Measurements from ENCODE around the gene THAP11. TPM values are rescaled to one million over a fixed set of nuclear protein-coding genes. Genes with fewer than 3 reads are reported as not detected.

THAP11 gene
- total RNA-seq, result 10 to 100 TPM; 37.5 to 41.7 TPM

GRCh38 chr16:67841816-67842508, at the start of gene THAP11:
Gene THAP11, plus strand, starts transcription at chr16:67842320. Its CDS starts 235 bp downstream, at chr16:67842555.
- Mint-ChIP-seq H3K36me3 (ENCODE audit: low read depth) (peaks cover 12% of the 10 kb centered on the region), H3K4me1 (peaks cover 40% of the 10 kb centered on the region), H3K4me3 (peak within 1 kb of the TSS; percentile 91), H3K9me3 (no peaks in the 10 kb centered on the region), H3K27ac (peak within 1 kb of the TSS; percentile 98), H3K27me3 (no peaks in the 10 kb centered on the region)
- POLR2A ChIA-PET, result no interaction called here
- CTCF ChIA-PET, result interaction anchor here (0.8 to 3.5 kb wide), 7 partner anchors 8 to 320 kb away, joined by 3 to 16 read pairs (median 4); no protein-coding TSS in a partner anchor
- peak; percentile 97 for DNase-seq

- Mint-ChIP-seq H3K36me3 (ENCODE audit: low read depth) (peaks cover 32% of the 10 kb centered on the region), H3K27ac (no peak overlapping the region), H3K4me3 (no peak overlapping the region), H3K4me1 (peaks cover 24% of the 10 kb centered on the region), H3K9me3 (no peaks in the 10 kb centered on the region), H3K27me3 (no peaks in the 10 kb centered on the region)
- ChIA-PET POLR2A (no interaction called here), CTCF (interaction anchor here (0.5 to 0.8 kb wide), 3 partner anchors 10 to 320 kb away, joined by 3 read pairs; no protein-coding TSS in a partner anchor)
- no peak for DNase-seq
These were observed 45.9 kb upstream of the THAP11 start for GRCh38 chr16:67796099-67796718.

- Mint-ChIP-seq H3K4me3 (no peak overlapping the region), H3K36me3 (ENCODE audit: low read depth) (peaks cover 66% of the 10 kb centered on the region), H3K4me1 (peaks cover 59% of the 10 kb centered on the region), H3K9me3 (no peaks in the 10 kb centered on the region), H3K27ac (peak overlapping the region; percentile 87), H3K27me3 (no peaks in the 10 kb centered on the region)
- DNase-seq, result no peak
- CTCF ChIA-PET, result interaction anchor here (0.6 to 3.6 kb wide), 5 partner anchors 9 to 280 kb away, joined by 3 to 26 read pairs (median 6); no protein-coding TSS in a partner anchor
- POLR2A ChIA-PET, result no interaction called here
These were observed 41.7 kb upstream of the THAP11 start for GRCh38 chr16:67800338-67800926.

- DNase-seq, result no peak
- Mint-ChIP-seq H3K9me3 (no peaks in the 10 kb centered on the region), H3K4me3 (no peak overlapping the region), H3K27me3 (no peaks in the 10 kb centered on the region), H3K4me1 (peaks cover 60% of the 10 kb centered on the region), H3K36me3 (ENCODE audit: low read depth) (peaks cover 67% of the 10 kb centered on the region), H3K27ac (peak overlapping the region; percentile 87)
- CTCF ChIA-PET, result interaction anchor here (0.7 to 3.6 kb wide), 5 partner anchors 15 to 280 kb away, joined by 3 to 26 read pairs (median 6); no protein-coding TSS in a partner anchor
- POLR2A ChIA-PET, result interaction anchor here (0.6 kb wide), 1 partner anchor 43 kb away, joined by 3 read pairs; no protein-coding TSS in a partner anchor
These were observed 40.9 kb upstream of the THAP11 start for GRCh38 chr16:67801241-67801640.

- Mint-ChIP-seq H3K4me1 (peaks cover 58% of the 10 kb centered on the region), H3K27ac (peak overlapping the region; percentile 87), H3K4me3 (peak overlapping the region; percentile 48), H3K36me3 (ENCODE audit: low read depth) (peaks cover 62% of the 10 kb centered on the region), H3K27me3 (no peaks in the 10 kb centered on the region), H3K9me3 (no peaks in the 10 kb centered on the region)
- POLR2A ChIA-PET, result interaction anchor here (0.6 kb wide), 1 partner anchor 43 kb away, joined by 3 read pairs; no protein-coding TSS in a partner anchor
- CTCF ChIA-PET, result interaction anchor here (0.7 to 3.6 kb wide), 4 partner anchors 15 to 281 kb away, joined by 3 to 26 read pairs (median 8); no protein-coding TSS in a partner anchor
- peak; percentile 64 for DNase-seq
These were observed 40.2 kb upstream of the THAP11 start for GRCh38 chr16:67801883-67802282.

GRCh38 chr16:67803894-67804293, 38.2 kb upstream of the THAP11 start:
- peaks cover 60% of the 10 kb centered on the region for H3K4me1 Mint-ChIP-seq
- H3K9me3 Mint-ChIP-seq, result no peaks in the 10 kb centered on the region
- no peak overlapping the region for H3K4me3 Mint-ChIP-seq
- H3K27ac Mint-ChIP-seq, result peak overlapping the region; percentile 42
- POLR2A ChIA-PET, result no interaction called here
- CTCF ChIA-PET, result interaction anchor here (0.6 to 1.1 kb wide), 2 partner anchors 13 to 930 kb away, joined by 3 to 6 read pairs; no protein-coding TSS in a partner anchor
- DNase-seq, result no peak
- no peaks in the 10 kb centered on the region for H3K27me3 Mint-ChIP-seq
- H3K36me3 Mint-ChIP-seq (ENCODE audit: low read depth), result peaks cover 54% of the 10 kb centered on the region

- POLR2A ChIA-PET, result no interaction called here
These were observed 37.1 kb upstream of the THAP11 start for GRCh38 chr16:67804853-67805542.

GRCh38 chr16:67805718-67806427, 36.2 kb upstream of the THAP11 start:
- ChIA-PET POLR2A (interaction anchor here (0.6 kb wide), 2 partner anchors 15 to 209 kb away, joined by 3 read pairs; no protein-coding TSS in a partner anchor), CTCF (interaction anchor here (0.5 to 2.6 kb wide), 11 partner anchors 8 to 178 kb away, joined by 3 to 36 read pairs (median 3); no protein-coding TSS in a partner anchor)
- DNase-seq, result no peak
- H3K4me3 Mint-ChIP-seq, result peak overlapping the region; percentile 92
- peaks cover 40% of the 10 kb centered on the region for H3K36me3 Mint-ChIP-seq (ENCODE audit: low read depth)
- H3K9me3 Mint-ChIP-seq, result no peaks in the 10 kb centered on the region
- peak overlapping the region; percentile 90 for H3K27ac Mint-ChIP-seq
- peaks cover 48% of the 10 kb centered on the region for H3K4me1 Mint-ChIP-seq
- H3K27me3 Mint-ChIP-seq, result no peaks in the 10 kb centered on the region

More at GRCh38 chr16:67804853-67805542, 37.1 kb upstream of the THAP11 start:
- Mint-ChIP-seq H3K36me3 (ENCODE audit: low read depth) (peaks cover 48% of the 10 kb centered on the region), H3K27me3 (no peaks in the 10 kb centered on the region), H3K27ac (peak overlapping the region; percentile 90), H3K4me3 (peak overlapping the region; percentile 92), H3K4me1 (peaks cover 57% of the 10 kb centered on the region), H3K9me3 (no peaks in the 10 kb centered on the region)
- CTCF ChIA-PET, result no interaction called here
- no peak for DNase-seq

- ChIA-PET CTCF (interaction anchor here (0.5 to 2.6 kb wide), 15 partner anchors 9 to 330 kb away, joined by 3 to 36 read pairs (median 3); no protein-coding TSS in a partner anchor), POLR2A (interaction anchor here (0.6 kb wide), 2 partner anchors 15 to 209 kb away, joined by 3 read pairs; no protein-coding TSS in a partner anchor)
- Mint-ChIP-seq H3K27me3 (no peaks in the 10 kb centered on the region), H3K4me1 (peaks cover 41% of the 10 kb centered on the region), H3K27ac (peak within 1 kb of the TSS; percentile 90), H3K4me3 (peak within 1 kb of the TSS; percentile 92), H3K9me3 (no peaks in the 10 kb centered on the region), H3K36me3 (ENCODE audit: low read depth) (peaks cover 33% of the 10 kb centered on the region)
- peak; percentile 98 for DNase-seq
These were observed 35.5 kb upstream of the THAP11 start, which contains the start of the genes RANBP10 and TSNAXIP1 for GRCh38 chr16:67806428-67807147. Gene RANBP10, minus strand, starts transcription at chr16:67806560. Its CDS starts 24 bp downstream, at chr16:67806536. Gene TSNAXIP1, plus strand, starts transcription at chr16:67806889. Its CDS starts 261 bp downstream, at chr16:67807150.

GRCh38 chr16:67807148-67807682, 34.9 kb upstream of the THAP11 start:
- H3K27ac Mint-ChIP-seq, result peak overlapping the region; percentile 90
- H3K27me3 Mint-ChIP-seq, result no peaks in the 10 kb centered on the region
- ChIA-PET POLR2A (no interaction called here), CTCF (interaction anchor here (0.5 to 2.6 kb wide), 9 partner anchors 8 to 331 kb away, joined by 3 to 36 read pairs (median 3); no protein-coding TSS in a partner anchor)
- H3K4me1 Mint-ChIP-seq, result peaks cover 35% of the 10 kb centered on the region
- H3K36me3 Mint-ChIP-seq (ENCODE audit: low read depth), result peaks cover 27% of the 10 kb centered on the region
- DNase-seq, result no peak
- no peaks in the 10 kb centered on the region for H3K9me3 Mint-ChIP-seq
- peak overlapping the region; percentile 92 for H3K4me3 Mint-ChIP-seq

GRCh38 chr16:67811899-67812298, 30.2 kb upstream of the THAP11 start:
- Mint-ChIP-seq H3K27ac (no peak overlapping the region), H3K9me3 (no peaks in the 10 kb centered on the region), H3K36me3 (ENCODE audit: low read depth) (no peaks in the 10 kb centered on the region), H3K4me3 (no peak overlapping the region), H3K4me1 (peaks cover 13% of the 10 kb centered on the region), H3K27me3 (no peaks in the 10 kb centered on the region)
- ChIA-PET CTCF (interaction anchor here (0.6 to 0.8 kb wide), 2 partner anchors 54 to 113 kb away, joined by 4 to 5 read pairs; no protein-coding TSS in a partner anchor), POLR2A (no interaction called here)
- DNase-seq, result no peak

Data from activated CD4-positive, alpha-beta T cell treated with anti-CD3 and anti-CD28 coated beads, Interleukin-2, amount 10 ng/mL, durations not matched to agents 7 days and 5 days (primary cell).